ENCODE data around the gene B3GNT7.

Gene B3GNT7

GRCh38 chr2:231367178-231367577 is 28.3 kb upstream of the B3GNT7 start:
- no peak for DNase-seq (ENCODE audit: extremely low read depth, low read depth)
- TF ChIP-seq CTCF (IDR thresholded peaks at IDR 0.05; ENCODE audit: low read depth, low read length): no peak

- DNase-seq (ENCODE audit: extremely low read depth, low read depth): no peak
- no peak for TF ChIP-seq CTCF (IDR thresholded peaks at IDR 0.05; ENCODE audit: low read depth, low read length)
Observed at GRCh38 chr2:231369580-231370428, 25.7 kb upstream of the B3GNT7 start.

- no peak for TF ChIP-seq CTCF (IDR thresholded peaks at IDR 0.05; ENCODE audit: low read depth, low read length)
Observed at GRCh38 chr2:231370429-231370748, 25.1 kb upstream of the B3GNT7 start.

GRCh38 chr2:231370749-231371429 is 24.6 kb upstream of the B3GNT7 start:
- no peak for DNase-seq (ENCODE audit: extremely low read depth, low read depth)
- no peak for TF ChIP-seq CTCF (IDR thresholded peaks at IDR 0.05; ENCODE audit: low read depth, low read length)

More at GRCh38 chr2:231370429-231370748, 25.1 kb upstream of the B3GNT7 start:
- DNase-seq (ENCODE audit: extremely low read depth, low read depth): no peak

- TF ChIP-seq CTCF (IDR thresholded peaks at IDR 0.05; ENCODE audit: low read depth, low read length): no peak
- DNase-seq (ENCODE audit: extremely low read depth, low read depth): no peak
Observed at GRCh38 chr2:231371430-231372054, 24.0 kb upstream of the B3GNT7 start.

- DNase-seq (ENCODE audit: extremely low read depth, low read depth): no peak
- TF ChIP-seq CTCF (IDR thresholded peaks at IDR 0.05; ENCODE audit: low read depth, low read length): no peak
Observed at GRCh38 chr2:231372326-231372725, 23.2 kb upstream of the B3GNT7 start.

- no peak for TF ChIP-seq CTCF (IDR thresholded peaks at IDR 0.05; ENCODE audit: low read depth, low read length)
- no peak for DNase-seq (ENCODE audit: extremely low read depth, low read depth)
Observed at GRCh38 chr2:231373184-231373583, 22.3 kb upstream of the B3GNT7 start.

Measured in AG09319 (cell line).